Pericardium fibroblast (primary cell): ENCODE data around the gene SLC7A11. TPM values are rescaled to one million over a fixed set of nuclear protein-coding genes. Genes with fewer than 3 reads are reported as not detected.

Source experiments
- total RNA-seq: library from RNA; depleted of rRNA; stranded (reverse); fragments of >200 nt; gene quantifications from 2 replicates; pipeline ENCODE4 v1.2.3, GENCODE V29; 2015

SLC7A11 gene
- 16.2 and 21.2 TPM in 2 replicates for total RNA-seq

GRCh38 chr4:138242076-138242833 is at the start of gene SLC7A11:
SLC7A11 (minus strand) TSS chr4:138242349; CDS start chr4:138242069, 280 bp downstream.

